T-helper 2 cell treated with Interferon-gamma antibody and Interleukin-4, amounts not matched to agents 5 μg/mL and 100 μg/mL, for 36 hours (primary cell): Measurements from ENCODE around the gene LTO1.
"Not testable (repeated sequence)": the region's sequence is repeated elsewhere in the genome, so short reads cannot be mapped to it uniquely, and the experiment has no call there.

Experiments used
- DNase-seq: peaks from one replicate; pipeline ENCODE4 v3.0.0; 2021; ENCODE audit warnings: low spot score
- H3K27ac Mint-ChIP-seq: one replicate; pipeline ENCODE4 v1.8.0; 2021; ENCODE audit warnings: mild to moderate bottlenecking, mixed read lengths
- H3K27me3 Mint-ChIP-seq: one replicate; pipeline ENCODE4 v1.8.0; 2021; ENCODE audit warnings: low read depth, mixed read lengths
- H3K36me3 Mint-ChIP-seq: one replicate; pipeline ENCODE4 v1.8.0; 2021; ENCODE audit warnings: low read depth, mixed read lengths
- H3K4me1 Mint-ChIP-seq: one replicate; pipeline ENCODE4 v1.8.0; 2021; ENCODE audit warnings: low read depth, mixed read lengths
- H3K4me3 Mint-ChIP-seq: one replicate; pipeline ENCODE4 v1.8.0; 2022; ENCODE audit warnings: mild to moderate bottlenecking, moderate library complexity, mixed read lengths
- H3K9me3 Mint-ChIP-seq: one replicate; pipeline ENCODE4 v1.8.0; 2021; ENCODE audit warnings: mixed read lengths

LTO1 gene

GRCh38 chr11:69636512-69637197 is 38.5 kb downstream of the LTO1 start:
- H3K36me3 Mint-ChIP-seq = no peaks in the 10 kb centered on the region
- no peak for DNase-seq
- no peak overlapping the region for H3K27ac Mint-ChIP-seq
- H3K27me3 Mint-ChIP-seq = peaks cover 67% of the 10 kb centered on the region
- H3K4me1 Mint-ChIP-seq = peaks cover 6% of the 10 kb centered on the region
- H3K4me3 Mint-ChIP-seq = no peak overlapping the region
- no peaks in the 10 kb centered on the region for H3K9me3 Mint-ChIP-seq

- peaks cover 65% of the 10 kb centered on the region for H3K27me3 Mint-ChIP-seq
- H3K9me3 Mint-ChIP-seq = no peaks in the 10 kb centered on the region
- H3K4me3 Mint-ChIP-seq = no peak overlapping the region
- peaks cover 6% of the 10 kb centered on the region for H3K4me1 Mint-ChIP-seq
- H3K36me3 Mint-ChIP-seq = no peaks in the 10 kb centered on the region
- no peak overlapping the region for H3K27ac Mint-ChIP-seq
- DNase-seq = no peak
Measured at GRCh38 chr11:69635804-69636511, 39.2 kb downstream of the LTO1 start.

DNA sequence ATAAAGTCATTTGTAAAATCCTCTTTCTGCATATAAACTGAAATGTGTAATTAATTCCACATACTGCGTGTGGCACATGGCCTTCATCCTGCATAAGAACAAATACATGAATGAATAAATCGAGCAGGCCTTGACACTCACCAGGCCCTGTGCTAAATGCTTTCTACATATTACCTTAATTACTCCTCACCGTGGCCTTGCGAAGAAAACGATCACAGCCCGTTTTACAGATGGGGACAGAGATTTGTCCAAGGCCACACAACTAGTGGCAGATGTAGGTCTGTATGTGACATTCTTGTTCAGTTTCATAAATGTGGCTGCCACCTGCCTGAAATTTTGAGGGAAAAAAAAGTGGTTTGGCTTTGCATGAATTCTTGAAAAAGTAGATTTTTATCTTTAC is 40.0 kb downstream of the LTO1 start:
- Mint-ChIP-seq H3K9me3 (no peaks in the 10 kb centered on the region), H3K27ac (no peak overlapping the region), H3K27me3 (peaks cover 59% of the 10 kb centered on the region), H3K36me3 (no peaks in the 10 kb centered on the region), H3K4me1 (peaks cover 1% of the 10 kb centered on the region), H3K4me3 (no peak overlapping the region)
- no peak for DNase-seq

DNA sequence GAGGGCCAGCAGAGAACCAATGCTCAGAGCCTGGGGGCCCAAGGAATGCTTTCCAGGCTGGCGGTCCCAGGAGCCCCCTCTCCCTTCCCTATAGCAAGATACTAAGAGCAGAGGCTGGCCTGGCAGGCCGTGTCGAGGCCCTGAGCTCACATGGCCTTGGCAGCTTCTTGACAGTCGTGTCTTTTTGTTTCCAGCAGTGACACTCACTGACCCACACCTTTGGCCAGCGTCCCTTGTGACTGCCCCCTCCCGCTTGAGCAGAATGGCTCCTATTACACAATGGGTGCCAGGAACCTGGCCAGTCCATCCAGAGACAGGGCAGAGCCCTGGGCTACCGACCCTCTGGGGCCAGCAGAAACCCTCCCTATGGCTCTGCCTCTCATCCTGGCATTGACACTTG is 40.6 kb downstream of the LTO1 start:
- peaks cover 53% of the 10 kb centered on the region for H3K27me3 Mint-ChIP-seq
- H3K36me3 Mint-ChIP-seq = no peaks in the 10 kb centered on the region
- DNase-seq = no peak
- H3K9me3 Mint-ChIP-seq = peaks cover 5% of the 10 kb centered on the region
- no peak overlapping the region for H3K4me3 Mint-ChIP-seq
- H3K4me1 Mint-ChIP-seq = peaks cover 1% of the 10 kb centered on the region
- H3K27ac Mint-ChIP-seq = no peak overlapping the region

DNA sequence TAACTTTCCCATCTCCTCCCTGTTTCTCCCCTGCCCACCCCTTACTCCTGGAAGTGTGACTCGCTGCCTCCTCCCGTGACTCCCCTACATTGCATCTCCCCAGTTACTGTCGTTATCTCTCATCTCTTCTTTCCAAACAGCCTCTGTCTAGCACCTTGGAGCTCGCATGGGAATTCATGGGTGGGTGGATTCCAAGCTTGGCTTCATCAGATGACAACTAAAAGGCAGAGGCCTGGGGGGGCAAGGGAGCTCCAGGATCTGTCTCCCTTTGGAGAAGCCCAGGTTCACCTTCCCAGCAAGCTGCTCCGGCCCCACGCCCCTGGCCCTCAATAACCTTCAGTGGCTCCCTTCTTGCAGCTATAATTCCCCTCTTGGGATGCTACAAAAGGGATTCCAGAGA is 41.1 kb downstream of the LTO1 start:
- Mint-ChIP-seq H3K27ac (no peak overlapping the region), H3K9me3 (peaks cover 8% of the 10 kb centered on the region), H3K4me1 (peaks cover 1% of the 10 kb centered on the region), H3K36me3 (no peaks in the 10 kb centered on the region), H3K4me3 (no peak overlapping the region), H3K27me3 (peaks cover 51% of the 10 kb centered on the region)
- no peak for DNase-seq

DNA sequence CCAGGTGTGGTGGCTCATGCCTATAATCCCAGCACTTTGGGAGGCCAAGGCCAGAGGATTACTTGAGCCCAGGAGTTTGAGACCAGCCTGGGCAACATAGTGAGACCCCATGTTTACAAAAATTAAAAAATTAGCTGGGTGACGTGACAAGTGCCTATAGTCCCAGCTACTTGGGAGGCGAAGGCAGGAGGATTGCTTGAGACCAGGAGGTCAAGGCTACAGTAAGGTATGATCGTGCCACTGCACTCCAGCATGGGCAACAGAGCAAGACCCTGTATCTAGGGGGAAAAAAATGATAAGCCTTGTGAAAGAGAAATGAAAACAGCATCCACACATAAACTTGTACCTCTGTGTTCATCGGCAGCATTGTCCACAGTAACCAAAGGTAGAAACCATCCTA is 42.3 kb downstream of the LTO1 start:
- peaks cover 8% of the 10 kb centered on the region for H3K9me3 Mint-ChIP-seq
- H3K4me1 Mint-ChIP-seq = peaks cover 1% of the 10 kb centered on the region
- H3K27ac Mint-ChIP-seq = no peak overlapping the region
- H3K4me3 Mint-ChIP-seq = no peak overlapping the region
- H3K36me3 Mint-ChIP-seq = no peaks in the 10 kb centered on the region
- H3K27me3 Mint-ChIP-seq = peaks cover 44% of the 10 kb centered on the region
- no peak for DNase-seq

- H3K36me3 Mint-ChIP-seq = no peaks in the 10 kb centered on the region
- H3K4me3 Mint-ChIP-seq = no peak overlapping the region
- peaks cover 23% of the 10 kb centered on the region for H3K27me3 Mint-ChIP-seq
Measured at GRCh38 chr11:69630424-69630823, 44.7 kb downstream of the LTO1 start.

GRCh38 chr11:69630017-69630416 is 45.1 kb downstream of the LTO1 start:
- H3K36me3 Mint-ChIP-seq = no peaks in the 10 kb centered on the region
- H3K4me1 Mint-ChIP-seq = no peaks in the 10 kb centered on the region
- no peak overlapping the region for H3K4me3 Mint-ChIP-seq
- peaks cover 8% of the 10 kb centered on the region for H3K9me3 Mint-ChIP-seq
- H3K27ac Mint-ChIP-seq = no peak overlapping the region
- DNase-seq = no peak
- H3K27me3 Mint-ChIP-seq = peaks cover 20% of the 10 kb centered on the region

More at GRCh38 chr11:69630424-69630823, 44.7 kb downstream of the LTO1 start:
- no peak overlapping the region for H3K27ac Mint-ChIP-seq
- H3K9me3 Mint-ChIP-seq = peaks cover 8% of the 10 kb centered on the region
- no peaks in the 10 kb centered on the region for H3K4me1 Mint-ChIP-seq
- no peak for DNase-seq

DNA sequence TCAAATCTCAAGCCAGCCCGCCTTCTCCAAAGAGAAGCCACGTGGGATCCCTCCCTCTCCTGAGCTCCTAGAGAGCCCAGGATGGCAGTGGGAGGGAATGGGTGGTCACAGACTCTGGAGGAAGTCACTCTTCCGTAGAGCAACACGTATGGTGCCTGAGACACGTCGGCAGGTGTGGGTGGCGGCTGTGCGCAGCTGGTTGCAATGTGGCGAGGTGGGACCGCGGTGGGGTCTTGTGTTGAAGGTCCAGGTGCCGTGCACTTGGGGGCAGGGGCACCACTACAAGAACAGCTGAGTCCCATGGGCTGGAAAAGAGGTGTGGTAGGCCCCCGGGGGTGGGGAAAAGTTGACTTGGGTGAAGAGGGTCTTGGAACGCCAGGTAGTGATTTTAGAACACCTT is 47.6 kb downstream of the LTO1 start:
- Mint-ChIP-seq H3K4me1 (no peaks in the 10 kb centered on the region), H3K9me3 (peaks cover 8% of the 10 kb centered on the region), H3K27me3 (peaks cover 14% of the 10 kb centered on the region), H3K36me3 (no peaks in the 10 kb centered on the region), H3K4me3 (no peak overlapping the region), H3K27ac (no peak overlapping the region)
- no peak for DNase-seq

DNA sequence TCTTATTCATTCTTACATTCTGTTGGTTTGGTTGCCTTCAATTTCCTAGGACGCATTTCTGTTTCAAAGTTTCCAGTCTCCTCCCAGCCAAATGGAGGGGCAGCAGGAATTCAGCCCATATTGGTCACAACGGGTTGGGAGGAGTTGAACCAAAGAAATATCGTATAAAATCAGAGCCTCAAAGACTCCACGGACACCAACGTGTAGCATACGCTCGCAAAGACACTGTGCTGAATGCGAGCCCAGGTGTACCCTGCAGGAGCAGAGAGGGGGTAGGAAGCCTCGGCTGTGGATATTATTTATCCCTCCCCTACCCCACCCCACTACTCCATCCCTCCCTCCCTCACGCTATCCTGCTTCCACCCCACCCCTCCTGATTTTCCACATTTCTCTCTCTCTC is 49.7 kb downstream of the LTO1 start:
- Mint-ChIP-seq H3K4me3 (no peak overlapping the region), H3K4me1 (no peaks in the 10 kb centered on the region), H3K27me3 (peaks cover 10% of the 10 kb centered on the region), H3K36me3 (no peaks in the 10 kb centered on the region), H3K27ac (no peak overlapping the region), H3K9me3 (peaks cover 8% of the 10 kb centered on the region)
- no peak for DNase-seq

GRCh38 chr11:69624293-69624692 is 50.9 kb downstream of the LTO1 start:
- Mint-ChIP-seq H3K4me3 (no peak overlapping the region), H3K9me3 (peaks cover under 1% of the 10 kb centered on the region)

GRCh38 chr11:69622097-69622681 is 53.0 kb downstream of the LTO1 start:
- not testable (repeated sequence) for H3K9me3 Mint-ChIP-seq, DNase-seq, H3K27ac Mint-ChIP-seq, H3K36me3 Mint-ChIP-seq, H3K4me1 Mint-ChIP-seq, H3K27me3 Mint-ChIP-seq, H3K4me3 Mint-ChIP-seq

More at GRCh38 chr11:69624293-69624692, 50.9 kb downstream of the LTO1 start:
- no peak for DNase-seq
- Mint-ChIP-seq H3K36me3 (no peaks in the 10 kb centered on the region), H3K27ac (no peak overlapping the region), H3K27me3 (peaks cover 8% of the 10 kb centered on the region), H3K4me1 (no peaks in the 10 kb centered on the region)

- no peak overlapping the region for H3K27ac Mint-ChIP-seq
- H3K27me3 Mint-ChIP-seq = peaks cover 8% of the 10 kb centered on the region
- H3K4me1 Mint-ChIP-seq = no peaks in the 10 kb centered on the region
- H3K9me3 Mint-ChIP-seq = no peaks in the 10 kb centered on the region
- H3K36me3 Mint-ChIP-seq = no peaks in the 10 kb centered on the region
- H3K4me3 Mint-ChIP-seq = no peak overlapping the region
- DNase-seq = no peak
Measured at GRCh38 chr11:69620683-69621290, 54.4 kb downstream of the LTO1 start.

DNA sequence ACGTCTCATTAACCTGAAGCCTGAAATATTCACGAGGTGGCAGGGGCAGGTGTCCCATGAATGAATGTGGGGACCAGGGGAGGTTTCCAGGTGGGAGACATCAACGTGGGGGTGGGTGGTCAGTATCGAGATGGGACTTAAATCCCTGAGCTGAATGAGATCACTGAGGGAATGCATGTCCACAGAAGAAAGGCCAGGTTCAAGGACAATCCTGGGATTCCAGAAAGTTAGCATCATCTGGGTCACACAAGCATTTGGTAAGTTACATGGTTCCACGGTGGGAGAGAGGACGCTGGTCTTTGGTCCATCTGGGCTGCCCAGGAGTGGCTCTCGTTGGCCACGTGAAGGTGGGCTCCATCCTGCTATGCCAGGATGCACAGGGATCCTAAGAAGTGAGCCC is 56.9 kb downstream of the LTO1 start:
- no peaks in the 10 kb centered on the region for H3K36me3 Mint-ChIP-seq

More for the DNA sequence above, 56.9 kb downstream of the LTO1 start:
- Mint-ChIP-seq H3K4me1 (no peaks in the 10 kb centered on the region), H3K4me3 (no peak overlapping the region), H3K27ac (no peak overlapping the region), H3K27me3 (no peaks in the 10 kb centered on the region), H3K9me3 (no peaks in the 10 kb centered on the region)
- DNase-seq = no peak
